ENCODE measurements around the gene ERBB3. TPM values are rescaled to one million over a fixed set of nuclear protein-coding genes. Genes with fewer than 3 reads are reported as not detected.
A peak's percentile ranks its signal among the peaks of the same experiment; 100 is the strongest.

Gene ERBB3
- total RNA-seq, 1 experiment from 2014 or later, result 56.5 TPM

DNA sequence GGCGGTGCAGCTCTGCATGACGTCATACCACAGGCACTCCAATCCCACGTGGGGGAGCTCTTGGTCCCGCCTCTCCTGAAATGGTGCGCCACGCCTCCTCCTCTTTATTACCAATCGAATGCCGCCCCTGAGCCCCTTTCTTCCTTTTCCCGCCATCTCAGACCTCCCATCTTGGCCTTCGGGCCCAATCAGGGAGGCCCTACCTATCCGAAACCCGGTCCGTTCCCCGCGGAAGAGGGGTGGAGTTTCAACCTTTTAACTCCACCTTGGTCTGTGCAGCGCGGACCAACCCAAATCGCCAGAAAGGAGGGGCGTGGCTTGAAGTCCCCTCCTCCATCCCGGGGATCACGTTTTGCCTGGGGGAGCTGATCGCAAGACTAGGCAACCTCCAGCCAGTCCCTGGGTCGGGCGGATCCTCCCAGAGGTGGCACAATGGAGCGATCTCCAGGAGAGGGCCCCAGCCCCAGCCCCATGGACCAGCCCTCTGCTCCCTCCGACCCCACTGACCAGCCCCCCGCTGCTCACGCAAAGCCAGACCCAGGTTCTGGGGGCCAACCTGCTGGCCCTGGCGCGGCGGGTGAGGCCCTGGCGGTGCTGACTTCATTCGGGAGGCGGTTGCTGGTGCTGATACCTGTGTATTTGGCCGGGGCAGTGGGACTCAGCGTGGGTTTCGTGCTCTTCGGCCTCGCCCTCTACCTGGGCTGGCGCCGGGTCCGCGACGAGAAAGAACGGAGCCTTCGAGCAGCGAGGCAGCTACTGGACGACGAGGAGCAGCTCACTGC is 48.1 kb downstream of the ERBB3 start, which contains the start of gene ESYT1:
ESYT1 (plus strand) TSS at position 380 of the 782 bp plus-strand sequence; CDS start at position 433, 53 bp downstream.
- TF ChIP-seq, protein P1, sequence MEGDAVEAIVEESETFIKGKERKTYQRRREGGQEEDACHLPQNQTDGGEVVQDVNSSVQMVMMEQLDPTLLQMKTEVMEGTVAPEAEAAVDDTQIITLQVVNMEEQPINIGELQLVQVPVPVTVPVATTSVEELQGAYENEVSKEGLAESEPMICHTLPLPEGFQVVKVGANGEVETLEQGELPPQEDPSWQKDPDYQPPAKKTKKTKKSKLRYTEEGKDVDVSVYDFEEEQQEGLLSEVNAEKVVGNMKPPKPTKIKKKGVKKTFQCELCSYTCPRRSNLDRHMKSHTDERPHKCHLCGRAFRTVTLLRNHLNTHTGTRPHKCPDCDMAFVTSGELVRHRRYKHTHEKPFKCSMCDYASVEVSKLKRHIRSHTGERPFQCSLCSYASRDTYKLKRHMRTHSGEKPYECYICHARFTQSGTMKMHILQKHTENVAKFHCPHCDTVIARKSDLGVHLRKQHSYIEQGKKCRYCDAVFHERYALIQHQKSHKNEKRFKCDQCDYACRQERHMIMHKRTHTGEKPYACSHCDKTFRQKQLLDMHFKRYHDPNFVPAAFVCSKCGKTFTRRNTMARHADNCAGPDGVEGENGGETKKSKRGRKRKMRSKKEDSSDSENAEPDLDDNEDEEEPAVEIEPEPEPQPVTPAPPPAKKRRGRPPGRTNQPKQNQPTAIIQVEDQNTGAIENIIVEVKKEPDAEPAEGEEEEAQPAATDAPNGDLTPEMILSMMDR (conservative IDR thresholded peaks at IDR 0.05), result no peak
- Histone ChIP-seq H4K8ac (replicated peaks; ENCODE audit: insufficient read length, low read depth, low read length) (no peak within 1 kb of the TSS), H3K79me2 (ENCODE audit: insufficient read depth, low read length) (no peaks in the 10 kb centered on the region), H3K27me3 (ENCODE audit: insufficient read depth, low read length) (no peaks in the 10 kb centered on the region), H3K23ac (ENCODE audit: insufficient read length, low read depth, low read length) (no peak within 1 kb of the TSS), H3K4ac (ENCODE audit: low read depth, low read length) (no peak within 1 kb of the TSS), H3K14ac (ENCODE audit: insufficient read depth, low read length) (peak within 1 kb of the TSS; percentile 87), H2AK5ac (ENCODE audit: insufficient read length, low read length) (no peak within 1 kb of the TSS), H2BK15ac (ENCODE audit: low read depth, low read length) (no peak within 1 kb of the TSS), H3K23me2 (ENCODE audit: insufficient read length, low read depth, low read length, poor library complexity, severe bottlenecking) (peaks cover 17% of the 10 kb centered on the region), H3K4me2 (ENCODE audit: insufficient read depth, insufficient read length, low read length) (peak within 1 kb of the TSS; percentile 100), H3K79me1 (ENCODE audit: insufficient read depth, low read depth, low read length, poor library complexity, severe bottlenecking) (no peaks in the 10 kb centered on the region), H3K4me1 (ENCODE audit: insufficient read depth, low read length) (no peaks in the 10 kb centered on the region), H2BK120ac (ENCODE audit: low read depth, low read length, poor library complexity, severe bottlenecking) (no peak within 1 kb of the TSS), H2BK5ac (ENCODE audit: insufficient read length, low read length) (no peak within 1 kb of the TSS), H3K56ac (ENCODE audit: insufficient read length, low read depth, low read length) (no peak within 1 kb of the TSS), H2AFZ (ENCODE audit: low read length) (no peak within 1 kb of the TSS), H2BK20ac (ENCODE audit: low read depth, low read length, poor library complexity, severe bottlenecking) (no peak within 1 kb of the TSS), H4K91ac (ENCODE audit: insufficient read length, low read depth, low read length) (no peak within 1 kb of the TSS), H2BK12ac (ENCODE audit: insufficient read length, low read depth, low read length) (no peak within 1 kb of the TSS), H3K18ac (ENCODE audit: insufficient read length, low read depth, low read length) (peak within 1 kb of the TSS; percentile 74), H3T11ph (ENCODE audit: low read length) (peak within 1 kb of the TSS; percentile 38), H3K9ac (ENCODE audit: extremely low read depth, insufficient read length, low read length) (peak within 1 kb of the TSS; percentile 84), H3K9me3 (ENCODE audit: control insufficient read depth, low read depth, low read length) (no peaks in the 10 kb centered on the region), H4K20me1 (ENCODE audit: control insufficient read depth, insufficient read depth, insufficient read length) (no peaks in the 10 kb centered on the region), H4K5ac (ENCODE audit: insufficient read length, low read depth, low read length) (no peak within 1 kb of the TSS), H3K27ac (ENCODE audit: insufficient read length, low read depth, low read length) (peak within 1 kb of the TSS; percentile 42)
- peak; percentile 100 for DNase-seq
- WGBS (ENCODE audit: extremely low coverage, insufficient read length, low lambda C conversion rate), result no CpG with 5 or more reads among the region's 49 CpGs
- Mint-ChIP-seq H3K36me3 (ENCODE audit: insufficient read depth in 1 of 3, low read depth in 3 of 3) (peaks cover 28 to 34% (median 30%) of the 10 kb centered on the region in 3 experiments), H3K4me3 (peak within 1 kb of the TSS; percentile 88 to 98), H3K27ac (peak within 1 kb of the TSS; percentile 99), H3K27me3 (ENCODE audit: low read depth) (no peaks in the 10 kb centered on the region), H3K4me1 (peaks cover 26 to 27% of the 10 kb centered on the region in 2 experiments), H3K9me3 (no peaks in the 10 kb centered on the region; a peak in 1 of 5 replicates)
